Upper lobe of left lung (tissue), 6 donors: ENCODE results near the gene MACIR. TPM values are rescaled to one million over a fixed set of nuclear protein-coding genes. Genes with fewer than 3 reads are reported as not detected.

Source experiments
- ATAC-seq, 2 donors: fragments of 200-7000 bp; cut with Tn5 transposase; one replicate each; pipeline ENCODE4 v1.9.1; 2022; ENCODE audit warnings: mild to moderate bottlenecking in 2 of 2, moderate library complexity in 2 of 2; ENCODE audit not compliant: low FRiP score in 2 of 2
- DNase-seq, 2 donors: peaks; one replicate each; pipeline ENCODE4 v3.0.0-alpha.2; 2019 to 2020
- H3K27ac ChIP-seq, 4 donors: fragments of 200-600 bp; sonication (generic); one replicate each; pipeline ENCODE4 v1.5.1; 2016 to 2019
- H3K27me3 ChIP-seq, 4 donors: fragments of 200-600 bp; sonication (generic); one replicate each; pipeline ENCODE4 v1.5.1; 2017 to 2019
- H3K36me3 ChIP-seq, 4 donors: fragments of 200-600 bp; sonication (generic); one replicate each; pipeline ENCODE4 v1.5.1; 2016 to 2019
- H3K4me1 ChIP-seq, 4 donors: fragments of 200-600 bp; sonication (generic); one replicate each; pipeline ENCODE4 v1.5.1; 2018 to 2019
- H3K4me3 ChIP-seq, 4 donors: fragments of 200-600 bp; sonication (generic); one replicate each; pipeline ENCODE4 v1.5.1; 2017 to 2019; ENCODE audit warnings: mild to moderate bottlenecking in 2 of 4, moderate library complexity in 1 of 4
- H3K9me3 ChIP-seq, 4 donors: fragments of 200-600 bp; sonication (generic); one replicate each; pipeline ENCODE4 v1.5.1; 2018 to 2019
- EP300 ChIP-seq, 4 donors: sonication (generic); formaldehyde crosslinking; IDR thresholded peaks; one replicate each; pipeline ENCODE4 v1.5.1; 2017; ENCODE audit warnings: antibody characterized with exemption in 4 of 4, control low read depth in 2 of 4
- POLR2A ChIP-seq, 4 donors: fragments of 450-650 bp; IDR thresholded peaks; one replicate each; pipeline ENCODE4 v1.5.1; 2016 to 2017; ENCODE audit warnings: antibody characterized with exemption in 4 of 4, mild to moderate bottlenecking in 2 of 4
- POLR2AphosphoS5 ChIP-seq, 2 donors: sonication (generic); formaldehyde crosslinking; IDR thresholded peaks; one replicate each; pipeline ENCODE4 v1.5.1; 2017; ENCODE audit warnings: antibody characterized with exemption in 2 of 2
- WGBS, 2 donors: methylation state at CpG; one replicate each; pipeline ENCODE4 v1.1.5; 2017 to 2018; 5-methylcytosine and 5-hydroxymethylcytosine counted together
- total RNA-seq, 6 donors: library from RNA; depleted of rRNA in 4 of 6; stranded (reverse); fragments of >200 nt in 4 of 6; gene quantifications; one replicate each; pipeline versions ENCODE4 v1.1.0 to v1.2.1, GENCODE V29; 2016 to 2021
- TF ChIP-seq, protein P1 (sequence below), 6 experiments: fragments of 450-650 bp in 4 of 6; fragments of 200-600 bp in 2 of 6; sonication (generic) in 2 of 6; IDR thresholded peaks; one replicate each; pipeline ENCODE4 v1.5.1; 2016 to 2019; ENCODE audit warnings: antibody characterized with exemption in 6 of 6
- donor health status: DM: no; HTN: no; CAD: no; lungs with moderate emphysema.
- donor health status: DM: no; HTN: yes; CAD: no; lungs with severe emphysema.

The MACIR gene
- total RNA-seq, 6 donors from 2014 or later: 2.6 to 12.5 (median 6.8) TPM

DNA sequence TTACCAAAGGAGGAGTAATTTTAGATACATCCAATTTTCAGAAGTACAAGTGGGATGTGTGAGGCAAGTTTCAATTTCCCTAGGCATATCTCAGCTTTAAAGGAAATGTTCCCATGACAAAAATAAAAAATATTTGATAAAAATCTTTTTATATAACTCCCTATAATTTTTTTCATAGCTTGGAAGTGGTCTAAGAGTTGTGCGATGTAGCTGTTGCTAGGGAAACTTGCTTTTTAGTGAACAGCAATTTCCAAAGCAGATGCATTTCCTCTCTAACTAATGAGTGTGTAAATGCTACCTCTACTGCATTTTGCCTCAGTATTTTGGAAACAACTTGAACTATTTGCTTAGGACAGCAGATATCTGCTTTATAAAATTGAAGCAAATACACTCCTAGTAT, 39.6 kb downstream of the MACIR start:
- no peak for DNase-seq

DNA sequence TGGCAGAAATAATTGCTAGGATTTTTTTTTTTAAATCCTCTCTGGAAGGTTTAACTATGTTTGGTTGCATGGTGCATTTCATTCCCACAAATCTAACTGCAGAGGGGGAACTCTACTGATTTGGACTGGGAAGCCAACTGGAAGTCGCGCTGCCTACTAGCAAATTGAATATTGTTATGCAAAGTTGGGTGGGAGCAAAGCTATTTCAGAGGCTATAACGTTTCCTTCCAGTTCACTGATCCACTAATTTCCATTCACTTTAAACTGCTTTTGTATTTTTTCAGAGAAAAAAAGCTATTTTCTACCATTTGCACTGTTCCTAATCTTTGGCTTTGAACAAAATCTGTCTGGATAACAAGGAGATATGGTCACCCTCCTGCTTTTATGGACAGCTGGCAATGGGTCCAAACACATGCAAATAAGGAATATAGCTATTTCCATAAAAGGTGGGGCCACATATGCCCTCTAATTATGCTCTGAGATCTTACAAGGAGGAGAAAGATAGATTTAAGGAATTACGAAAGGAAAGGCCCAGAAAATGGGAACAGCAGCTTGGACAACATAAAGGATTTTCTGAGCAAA, 40.1 kb downstream of the MACIR start:
- Histone ChIP-seq H3K27ac (no peak overlapping the region), H3K4me3 (no peak overlapping the region), H3K9me3 (no peaks in the 10 kb centered on the region), H3K36me3 (no peaks in the 10 kb centered on the region), H3K27me3 (no peaks in the 10 kb centered on the region), H3K4me1 (no peaks in the 10 kb centered on the region)
- no peak for TF ChIP-seq POLR2AphosphoS5 (IDR thresholded peaks at IDR 0.05)
- DNase-seq (no peak), ATAC-seq (no peak)
- WGBS, 2 donors: 78 to 82% methylated on average over 4 of the region's 4 CpGs

More for the DNA sequence above, 39.6 kb downstream of the MACIR start:
- TF ChIP-seq POLR2AphosphoS5 (IDR thresholded peaks at IDR 0.05) (no peak), POLR2A (IDR thresholded peaks at IDR 0.05) (no peak), EP300 (IDR thresholded peaks at IDR 0.05) (no peak)
- TF ChIP-seq, protein P1, sequence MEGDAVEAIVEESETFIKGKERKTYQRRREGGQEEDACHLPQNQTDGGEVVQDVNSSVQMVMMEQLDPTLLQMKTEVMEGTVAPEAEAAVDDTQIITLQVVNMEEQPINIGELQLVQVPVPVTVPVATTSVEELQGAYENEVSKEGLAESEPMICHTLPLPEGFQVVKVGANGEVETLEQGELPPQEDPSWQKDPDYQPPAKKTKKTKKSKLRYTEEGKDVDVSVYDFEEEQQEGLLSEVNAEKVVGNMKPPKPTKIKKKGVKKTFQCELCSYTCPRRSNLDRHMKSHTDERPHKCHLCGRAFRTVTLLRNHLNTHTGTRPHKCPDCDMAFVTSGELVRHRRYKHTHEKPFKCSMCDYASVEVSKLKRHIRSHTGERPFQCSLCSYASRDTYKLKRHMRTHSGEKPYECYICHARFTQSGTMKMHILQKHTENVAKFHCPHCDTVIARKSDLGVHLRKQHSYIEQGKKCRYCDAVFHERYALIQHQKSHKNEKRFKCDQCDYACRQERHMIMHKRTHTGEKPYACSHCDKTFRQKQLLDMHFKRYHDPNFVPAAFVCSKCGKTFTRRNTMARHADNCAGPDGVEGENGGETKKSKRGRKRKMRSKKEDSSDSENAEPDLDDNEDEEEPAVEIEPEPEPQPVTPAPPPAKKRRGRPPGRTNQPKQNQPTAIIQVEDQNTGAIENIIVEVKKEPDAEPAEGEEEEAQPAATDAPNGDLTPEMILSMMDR (IDR thresholded peaks at IDR 0.05): no peak
- Histone ChIP-seq H3K4me1 (no peaks in the 10 kb centered on the region), H3K9me3 (no peaks in the 10 kb centered on the region), H3K27ac (no peak overlapping the region), H3K27me3 (no peaks in the 10 kb centered on the region), H3K4me3 (no peak overlapping the region), H3K36me3 (no peaks in the 10 kb centered on the region)
- no peak for ATAC-seq
- 76 to 81% methylated on average over 1 of the region's 1 CpG for WGBS, 2 donors

- ATAC-seq (no peak), DNase-seq (no peak)
- no peaks in the 10 kb centered on the region for H3K4me1 ChIP-seq
- no peaks in the 10 kb centered on the region for H3K27me3 ChIP-seq
- H3K4me3 ChIP-seq: no peak overlapping the region
- H3K9me3 ChIP-seq: no peaks in the 10 kb centered on the region
- no peaks in the 10 kb centered on the region for H3K36me3 ChIP-seq
- TF ChIP-seq, protein P1 (IDR thresholded peaks at IDR 0.05): no peak
- TF ChIP-seq POLR2AphosphoS5 (IDR thresholded peaks at IDR 0.05): no peak
- TF ChIP-seq POLR2A (IDR thresholded peaks at IDR 0.05): no peak
- TF ChIP-seq EP300 (IDR thresholded peaks at IDR 0.05): no peak
- 66 to 75% methylated on average over 4 of the region's 4 CpGs for WGBS, 2 donors
- no peak overlapping the region for H3K27ac ChIP-seq
Measured at GRCh38 chr5:103305809-103306208, 47.2 kb downstream of the MACIR start.

DNA sequence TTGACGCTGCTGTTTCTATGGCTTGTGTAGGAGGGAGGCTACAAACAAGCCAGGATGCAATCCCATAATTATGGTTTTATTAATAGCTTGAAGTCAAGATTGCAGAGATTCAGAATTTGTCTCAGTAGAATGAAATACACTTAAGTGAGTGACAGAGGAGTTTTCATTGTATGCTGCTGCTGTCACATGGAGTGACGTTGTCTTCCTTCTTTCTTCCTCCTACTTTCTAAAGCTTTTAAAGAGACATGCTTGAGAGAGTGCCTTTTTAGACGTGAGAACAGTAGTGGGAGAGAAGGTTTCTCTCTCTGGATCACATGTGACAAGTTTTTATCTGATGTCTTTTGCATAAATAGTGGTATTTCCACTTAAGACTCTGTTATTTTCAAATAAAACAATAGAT, 48.9 kb downstream of the MACIR start:
- H3K36me3 ChIP-seq: no peaks in the 10 kb centered on the region
- no peaks in the 10 kb centered on the region for H3K9me3 ChIP-seq
- TF ChIP-seq POLR2AphosphoS5 (IDR thresholded peaks at IDR 0.05) (no peak), POLR2A (IDR thresholded peaks at IDR 0.05) (no peak), EP300 (IDR thresholded peaks at IDR 0.05) (no peak)
- TF ChIP-seq, protein P1 (IDR thresholded peaks at IDR 0.05): no peak
- H3K27ac ChIP-seq: no peak overlapping the region
- ATAC-seq: no peak
- H3K4me3 ChIP-seq: no peak overlapping the region
- WGBS, 2 donors: 65 to 75% methylated on average over 3 of the region's 3 CpGs
- no peaks in the 10 kb centered on the region for H3K4me1 ChIP-seq
- H3K27me3 ChIP-seq: no peaks in the 10 kb centered on the region
- DNase-seq: no peak

GRCh38 chr5:103308774-103309173, 50.2 kb downstream of the MACIR start:
- Histone ChIP-seq H3K27me3 (no peaks in the 10 kb centered on the region), H3K36me3 (no peaks in the 10 kb centered on the region), H3K9me3 (no peaks in the 10 kb centered on the region), H3K27ac (no peak overlapping the region), H3K4me1 (no peaks in the 10 kb centered on the region), H3K4me3 (no peak overlapping the region)
- WGBS, 2 donors: 76 to 83% methylated on average over 3 of the region's 3 CpGs
- no peak for ATAC-seq
- no peak for DNase-seq
- TF ChIP-seq, protein P1 (IDR thresholded peaks at IDR 0.05): no peak
- TF ChIP-seq POLR2A (IDR thresholded peaks at IDR 0.05): no peak
- no peak for TF ChIP-seq EP300 (IDR thresholded peaks at IDR 0.05)
- TF ChIP-seq POLR2AphosphoS5 (IDR thresholded peaks at IDR 0.05): no peak
